SK-N-SH treated with all-trans-retinoic acid at 6 μM for 48 hours (cell line): ENCODE measurements around the gene NAALADL2.

Experiments
- ZFP30 ChIP-seq: fragments of 450-650 bp; formaldehyde crosslinking; IDR thresholded peaks from 2 replicates; pipeline ENCODE4 v1.5.0; 2022; ENCODE audit warnings: mild to moderate bottlenecking, moderate library complexity
- TF ChIP-seq, protein P1 (sequence below): fragments of 250-450 bp; sonication (Bioruptor Pico); IDR thresholded peaks from 2 replicates; pipeline ENCODE4 v1.5.1; 2020; ENCODE audit warnings: low read depth, mild to moderate bottlenecking, moderate library complexity
- TF ChIP-seq, protein P2 (sequence below): fragments of 250-450 bp; sonication (Bioruptor Pico); IDR thresholded peaks from 2 replicates; pipeline ENCODE4 v1.8.0; 2020; ENCODE audit warnings: mild to moderate bottlenecking, moderate library complexity, borderline replicate concordance

DNA sequence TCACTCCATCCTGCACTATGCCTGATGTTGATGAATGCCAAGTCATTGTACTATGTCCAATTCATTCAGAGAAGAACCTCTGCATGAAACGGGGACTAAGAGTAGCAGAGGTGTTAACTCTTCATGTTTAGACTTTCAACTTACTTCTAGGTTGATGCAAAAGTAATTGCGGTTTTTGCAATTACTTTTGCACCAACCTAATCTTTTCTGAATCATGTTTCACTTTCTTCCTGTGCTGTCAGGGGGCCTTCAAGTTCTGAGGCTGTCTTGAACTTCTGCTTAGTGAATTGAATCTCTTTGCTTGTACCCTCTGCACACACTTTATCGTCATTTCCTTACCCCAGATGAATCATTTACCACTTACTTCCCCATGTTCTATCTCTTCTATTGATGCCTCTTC, 636.2 kb downstream of the NAALADL2 start:
- no peak for TF ChIP-seq ZFP30 (CRISPR knock-in tag)
- TF ChIP-seq, protein P1, sequence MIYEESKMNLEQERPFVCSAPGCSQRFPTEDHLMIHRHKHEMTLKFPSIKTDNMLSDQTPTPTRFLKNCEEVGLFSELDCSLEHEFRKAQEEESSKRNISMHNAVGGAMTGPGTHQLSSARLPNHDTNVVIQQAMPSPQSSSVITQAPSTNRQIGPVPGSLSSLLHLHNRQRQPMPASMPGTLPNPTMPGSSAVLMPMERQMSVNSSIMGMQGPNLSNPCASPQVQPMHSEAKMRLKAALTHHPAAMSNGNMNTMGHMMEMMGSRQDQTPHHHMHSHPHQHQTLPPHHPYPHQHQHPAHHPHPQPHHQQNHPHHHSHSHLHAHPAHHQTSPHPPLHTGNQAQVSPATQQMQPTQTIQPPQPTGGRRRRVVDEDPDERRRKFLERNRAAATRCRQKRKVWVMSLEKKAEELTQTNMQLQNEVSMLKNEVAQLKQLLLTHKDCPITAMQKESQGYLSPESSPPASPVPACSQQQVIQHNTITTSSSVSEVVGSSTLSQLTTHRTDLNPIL: no peak
- TF ChIP-seq, protein P2, sequence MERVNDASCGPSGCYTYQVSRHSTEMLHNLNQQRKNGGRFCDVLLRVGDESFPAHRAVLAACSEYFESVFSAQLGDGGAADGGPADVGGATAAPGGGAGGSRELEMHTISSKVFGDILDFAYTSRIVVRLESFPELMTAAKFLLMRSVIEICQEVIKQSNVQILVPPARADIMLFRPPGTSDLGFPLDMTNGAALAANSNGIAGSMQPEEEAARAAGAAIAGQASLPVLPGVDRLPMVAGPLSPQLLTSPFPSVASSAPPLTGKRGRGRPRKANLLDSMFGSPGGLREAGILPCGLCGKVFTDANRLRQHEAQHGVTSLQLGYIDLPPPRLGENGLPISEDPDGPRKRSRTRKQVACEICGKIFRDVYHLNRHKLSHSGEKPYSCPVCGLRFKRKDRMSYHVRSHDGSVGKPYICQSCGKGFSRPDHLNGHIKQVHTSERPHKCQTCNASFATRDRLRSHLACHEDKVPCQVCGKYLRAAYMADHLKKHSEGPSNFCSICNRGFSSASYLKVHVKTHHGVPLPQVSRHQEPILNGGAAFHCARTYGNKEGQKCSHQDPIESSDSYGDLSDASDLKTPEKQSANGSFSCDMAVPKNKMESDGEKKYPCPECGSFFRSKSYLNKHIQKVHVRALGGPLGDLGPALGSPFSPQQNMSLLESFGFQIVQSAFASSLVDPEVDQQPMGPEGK (CRISPR knock-in tag): no peak
